Uterus (tissue), 4 donors: ENCODE results near the gene CDC42BPA. TPM values are rescaled to one million over a fixed set of nuclear protein-coding genes. Genes with fewer than 3 reads are reported as not detected.

ENCODE experiments used
- DNase-seq, 2 donors: peaks; one replicate each; pipeline ENCODE4 v3.0.0-alpha.2; 2019 to 2020
- H3K27ac ChIP-seq, 2 donors: fragments of 200-600 bp; sonication (generic); 1 replicate in 1 of 2; 2 replicates in 1 of 2; pipeline ENCODE4 v1.5.1; 2016 to 2018
- H3K27me3 ChIP-seq, 2 donors: fragments of 200-600 bp; sonication (generic); one replicate each; pipeline ENCODE4 v1.5.1; 2018 to 2019; ENCODE audit warnings: control low read depth in 1 of 2
- H3K36me3 ChIP-seq, 2 donors: fragments of 200-600 bp; sonication (generic); one replicate each; pipeline ENCODE4 v1.5.1; 2019; ENCODE audit warnings: control low read depth in 1 of 2
- H3K4me1 ChIP-seq, 2 donors: fragments of 200-600 bp; sonication (generic); one replicate each; pipeline ENCODE4 v1.5.1; 2018 to 2019; ENCODE audit warnings: control low read depth in 1 of 2
- H3K4me3 ChIP-seq, 2 donors: fragments of 200-600 bp; sonication (generic); 1 replicate in 1 of 2; 2 replicates in 1 of 2; pipeline ENCODE4 v1.5.1; 2018 to 2019; ENCODE audit warnings: mild to moderate bottlenecking in 1 of 2
- H3K9me3 ChIP-seq, 2 donors: fragments of 200-600 bp; sonication (generic); one replicate each; pipeline ENCODE4 v1.5.1; 2019; ENCODE audit warnings: control low read depth in 1 of 2
- CTCF ChIP-seq, 4 experiments: fragments of 200-600 bp in 2 of 4; fragments of 450-650 bp in 2 of 4; sonication (generic) in 2 of 4; IDR thresholded peaks; one replicate each; pipeline ENCODE4 v1.5.1; 2016 to 2019; ENCODE audit warnings: antibody characterized with exemption in 4 of 4, mild to moderate bottlenecking in 2 of 4, moderate library complexity in 1 of 4
- POLR2A ChIP-seq, 2 donors: fragments of 450-650 bp; IDR thresholded peaks; one replicate each; pipeline ENCODE4 v1.6.1; 2016; ENCODE audit warnings: antibody characterized with exemption in 2 of 2, mild to moderate bottlenecking in 1 of 2, moderate library complexity in 1 of 2
- intact Hi-C: fragments of 100-400 bp; cut with DNase I; formaldehyde crosslinking; loops from one replicate; pipeline ENCODE4 v1.15.1; 2023; ENCODE audit warnings: low total_unique reads
- total RNA-seq, 4 donors: library from RNA; depleted of rRNA in 3 of 4; stranded (reverse); fragments of >200 nt in 3 of 4; gene quantifications; one replicate each; pipeline versions ENCODE4 v1.1.0 to v1.2.4, GENCODE V29; 2014 to 2023
- donor health status: DM: yes; HTN: yes; CAD: no.

CDC42BPA gene
- total RNA-seq, 4 donors from 2014 or later: 32.9 to 116 (median 55.2) TPM

- no peak overlapping the region for H3K4me3 ChIP-seq
- H3K27ac ChIP-seq: no peak overlapping the region
- no peak for DNase-seq
- TF ChIP-seq CTCF (IDR thresholded peaks at IDR 0.05): no peak
- no peak for TF ChIP-seq POLR2A (IDR thresholded peaks at IDR 0.05)
- H3K4me1 ChIP-seq: no peaks in the 10 kb centered on the region
- H3K9me3 ChIP-seq: no peaks in the 10 kb centered on the region
- intact Hi-C loops: no loop called here
- no peaks in the 10 kb centered on the region for H3K27me3 ChIP-seq
- no peaks in the 10 kb centered on the region for H3K36me3 ChIP-seq
Measured at GRCh38 chr1:227069490-227069889, 248.8 kb downstream of the CDC42BPA start.

- no peak for DNase-seq
- intact Hi-C loops: no loop called here
- no peaks in the 10 kb centered on the region for H3K27me3 ChIP-seq
- no peak overlapping the region for H3K4me3 ChIP-seq
- TF ChIP-seq CTCF (IDR thresholded peaks at IDR 0.05) (no peak), POLR2A (IDR thresholded peaks at IDR 0.05) (no peak)
- H3K9me3 ChIP-seq: no peaks in the 10 kb centered on the region
- H3K36me3 ChIP-seq: no peaks in the 10 kb centered on the region
- H3K4me1 ChIP-seq: no peaks in the 10 kb centered on the region
- H3K27ac ChIP-seq: no peak overlapping the region
Measured at GRCh38 chr1:227068883-227069282, 249.4 kb downstream of the CDC42BPA start.

DNA sequence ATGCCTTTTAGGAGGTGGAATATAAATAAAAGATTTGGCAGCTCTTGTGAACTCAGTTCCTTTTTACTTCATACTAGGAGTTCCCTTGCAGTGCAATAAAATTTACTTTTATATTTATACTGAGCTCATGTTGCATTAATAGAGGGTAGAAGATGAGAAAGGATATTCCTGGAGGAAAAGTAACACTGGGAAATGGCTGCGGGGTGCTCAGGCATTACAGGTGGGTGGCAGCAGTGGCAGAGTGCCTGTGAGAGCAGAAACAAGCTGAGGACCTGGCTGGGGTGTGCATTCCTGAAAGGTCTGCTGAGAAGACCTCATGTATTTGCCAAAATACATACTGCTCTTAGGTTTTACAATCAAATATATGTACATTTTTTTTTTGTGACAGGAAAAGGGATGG is 251.3 kb downstream of the CDC42BPA start:
- Histone ChIP-seq H3K36me3 (no peaks in the 10 kb centered on the region), H3K27me3 (no peaks in the 10 kb centered on the region), H3K9me3 (no peaks in the 10 kb centered on the region), H3K4me3 (no peak overlapping the region), H3K27ac (no peak overlapping the region), H3K4me1 (no peaks in the 10 kb centered on the region)
- TF ChIP-seq POLR2A (IDR thresholded peaks at IDR 0.05): no peak
- no peak for TF ChIP-seq CTCF (IDR thresholded peaks at IDR 0.05)
- intact Hi-C loops: no loop called here
- no peak for DNase-seq

DNA sequence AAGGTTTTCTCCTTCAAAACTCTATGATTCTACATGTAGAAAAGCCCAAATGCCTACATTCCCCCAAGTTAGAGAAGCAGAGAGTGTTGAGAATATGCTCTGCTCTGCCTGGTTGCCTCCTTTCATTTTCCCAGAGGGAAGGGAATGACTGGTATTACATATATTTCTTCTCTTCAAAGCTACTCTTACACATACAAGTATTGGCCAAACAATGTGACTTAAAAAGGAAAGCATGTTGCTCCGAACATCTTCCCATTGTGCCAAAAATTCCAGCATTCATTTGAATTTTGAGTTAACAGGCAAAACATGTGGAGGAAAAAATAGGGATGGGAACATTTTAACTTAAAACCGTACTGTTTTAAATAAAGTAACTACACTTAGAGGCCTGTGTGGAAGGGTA is 253.0 kb downstream of the CDC42BPA start:
- H3K4me1 ChIP-seq: no peaks in the 10 kb centered on the region
- no peaks in the 10 kb centered on the region for H3K27me3 ChIP-seq
- H3K4me3 ChIP-seq: no peak overlapping the region
- no peak overlapping the region for H3K27ac ChIP-seq
- H3K9me3 ChIP-seq: no peaks in the 10 kb centered on the region
- DNase-seq: no peak
- no peak for TF ChIP-seq POLR2A (IDR thresholded peaks at IDR 0.05)
- TF ChIP-seq CTCF (IDR thresholded peaks at IDR 0.05): no peak
- intact Hi-C loops: no loop called here
- no peaks in the 10 kb centered on the region for H3K36me3 ChIP-seq

DNA sequence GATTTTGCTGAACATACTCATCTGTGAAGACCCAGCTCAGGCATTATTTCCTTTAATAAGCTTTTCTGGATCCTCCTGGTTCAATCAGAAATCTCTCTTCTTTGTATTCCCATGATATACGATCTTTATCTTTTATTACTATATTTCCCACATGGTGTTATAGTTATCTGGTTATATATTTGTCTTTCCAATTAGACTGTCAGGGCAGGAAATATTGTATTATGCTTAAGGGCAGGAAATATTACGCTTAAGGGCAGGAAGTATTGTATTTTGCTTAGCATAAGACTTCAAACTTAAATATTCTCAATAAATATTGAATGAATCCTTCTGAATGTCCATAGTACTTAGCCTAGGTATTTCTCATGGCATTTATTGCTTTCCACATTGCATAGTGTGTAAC is 256.0 kb downstream of the CDC42BPA start:
- no peak for DNase-seq
- Histone ChIP-seq H3K27ac (no peak overlapping the region), H3K4me3 (no peak overlapping the region), H3K36me3 (no peaks in the 10 kb centered on the region), H3K9me3 (no peaks in the 10 kb centered on the region), H3K27me3 (no peaks in the 10 kb centered on the region), H3K4me1 (no peaks in the 10 kb centered on the region)
- TF ChIP-seq POLR2A (IDR thresholded peaks at IDR 0.05): no peak
- TF ChIP-seq CTCF (IDR thresholded peaks at IDR 0.05): no peak
- intact Hi-C loops: no loop called here
